GM12874 (cell line): ENCODE results near the gene DERL3.

Source experiments
- CTCF ChIP-seq: IDR thresholded peaks from 2 replicates; pipeline ENCODE4 v1.5.1; 2011; ENCODE audit warnings: low read depth, mild to moderate bottlenecking, control low read depth, low read length, moderate library complexity; ENCODE audit not compliant: insufficient read depth

The DERL3 gene

GRCh38 chr22:23818541-23818940, 20.3 kb downstream of the DERL3 start:
- no peak for TF ChIP-seq CTCF

GRCh38 chr22:23817146-23817545, 21.7 kb downstream of the DERL3 start:
- TF ChIP-seq CTCF, result no peak

GRCh38 chr22:23816156-23816976, 22.4 kb downstream of the DERL3 start:
- TF ChIP-seq CTCF, result no peak

GRCh38 chr22:23815541-23816155, 23.2 kb downstream of the DERL3 start:
- no peak for TF ChIP-seq CTCF

GRCh38 chr22:23812378-23812777, 26.4 kb downstream of the DERL3 start:
- no peak for TF ChIP-seq CTCF

- no peak for TF ChIP-seq CTCF
These were observed 32.0 kb downstream of the DERL3 start for GRCh38 chr22:23806837-23807236.

- no peak for TF ChIP-seq CTCF
These were observed 34.0 kb downstream of the DERL3 start for GRCh38 chr22:23804781-23805291.
